IMR-90 (cell line): ENCODE data around the gene INHBE. TPM values are rescaled to one million over a fixed set of nuclear protein-coding genes. Genes with fewer than 3 reads are reported as not detected.

ENCODE experiments used
- ATAC-seq: fragments of 200-7000 bp; cut with Tn5 transposase; 2 replicates; pipeline ENCODE4 v1.9.1; 2020; ENCODE audit warnings: low read depth, mild to moderate bottlenecking, moderate library complexity
- BruUV-seq: library from RNA; stranded (reverse); fragments of 400-500 nt; replicated peaks from 2 replicates; lab custom pipeline; 2021; lab: Mats Ljungman, UMichigan
- CTCF ChIA-PET: fragments of 300-600 bp; formaldehyde crosslinking; extraction: SDS; loops from one replicate; lab custom pipeline; 2021; ENCODE audit warnings: antibody characterized with exemption; lab: Yijun Ruan, JAX
- POLR2A ChIA-PET: fragments of 300-600 bp; sonication (Branson Sonifier 250); formaldehyde crosslinking; loops from one replicate; lab custom pipeline; 2022; ENCODE audit warnings: antibody characterized with exemption; ENCODE audit not compliant: unreplicated experiment; lab: Charles Lee
- DNase-seq: peaks from one replicate; pipeline ENCODE4 v3.0.0; 2013
- H2AFZ ChIP-seq: replicated peaks from 2 replicates; pipeline ENCODE3; 2013; ENCODE audit warnings: low read length, mild to moderate bottlenecking; ENCODE audit not compliant: poor library complexity
- H2AK5ac ChIP-seq: 2 replicates; pipeline ENCODE4 v1.6.1; 2013; ENCODE audit warnings: low read depth, low read length, inconsistent platforms
- H2AK9ac ChIP-seq: replicated peaks from 2 replicates; pipeline ENCODE3; 2013; ENCODE audit warnings: mild to moderate bottlenecking, low read depth, low read length, moderate library complexity; ENCODE audit not compliant: poor library complexity
- H2BK120ac ChIP-seq: 2 replicates; pipeline ENCODE4 v1.6.1; 2013; ENCODE audit warnings: low read depth, low read length, inconsistent platforms
- H2BK15ac ChIP-seq: 3 replicates; pipeline ENCODE4 v1.6.1; 2013; ENCODE audit warnings: low read depth, low read length, inconsistent platforms
- H2BK20ac ChIP-seq: 2 replicates; pipeline ENCODE4 v1.6.1; 2013; ENCODE audit warnings: low read depth, mild to moderate bottlenecking, inconsistent platforms, low read length, moderate library complexity
- H2BK5ac ChIP-seq: 2 replicates; pipeline ENCODE4 v1.6.1; 2013; ENCODE audit warnings: mild to moderate bottlenecking, low read depth, low read length, inconsistent platforms; ENCODE audit not compliant: poor library complexity, severe bottlenecking
- H3K14ac ChIP-seq: replicated peaks from 2 replicates; pipeline ENCODE4 v1.6.1; 2013; ENCODE audit warnings: low read depth, low read length, inconsistent platforms
- H3K18ac ChIP-seq: 2 replicates; pipeline ENCODE4 v1.6.1; 2013; ENCODE audit warnings: low read depth, low read length, control low read depth
- H3K23ac ChIP-seq: 2 replicates; pipeline ENCODE4 v1.6.1; 2013; ENCODE audit warnings: low read depth, low read length, inconsistent platforms
- H3K27ac ChIP-seq: 2 replicates; pipeline ENCODE4 v1.5.1; 2013; ENCODE audit warnings: mild to moderate bottlenecking, control low read depth, low read length; ENCODE audit not compliant: insufficient read depth
- H3K27me3 ChIP-seq: 2 replicates; pipeline ENCODE4 v1.6.1; 2013; ENCODE audit warnings: low read length; ENCODE audit not compliant: control insufficient read depth, insufficient read depth
- H3K36me3 ChIP-seq: 2 replicates; pipeline ENCODE4 v1.6.1; 2013; ENCODE audit warnings: low read length, mixed read lengths; ENCODE audit not compliant: control insufficient read depth, insufficient read depth
- H3K4ac ChIP-seq: 2 replicates; pipeline ENCODE4 v1.6.1; 2013; ENCODE audit warnings: low read depth, low read length, inconsistent platforms
- H3K4me1 ChIP-seq: 2 replicates; pipeline ENCODE4 v1.6.1; 2013; ENCODE audit warnings: low read length, mixed read lengths; ENCODE audit not compliant: control insufficient read depth, insufficient read depth
- H3K4me2 ChIP-seq: 2 replicates; pipeline ENCODE4 v1.6.1; 2013; ENCODE audit warnings: low read depth, mild to moderate bottlenecking, control low read depth, low read length, moderate library complexity
- H3K4me3 ChIP-seq: 2 replicates; pipeline ENCODE4 v1.5.1; 2013; ENCODE audit warnings: low read depth, mild to moderate bottlenecking, control low read depth, low read length, moderate library complexity; ENCODE audit not compliant: insufficient read depth
- H3K56ac ChIP-seq: 2 replicates; pipeline ENCODE4 v1.6.1; 2013; ENCODE audit warnings: low read length, inconsistent platforms; ENCODE audit not compliant: insufficient read depth; ENCODE audit errors: extremely low read depth
- H3K79me1 ChIP-seq, 2 experiments: 2 replicates each; pipeline ENCODE4 v1.6.1; 2013; ENCODE audit warnings: low read length in 2 of 2, inconsistent platforms in 1 of 2, low read depth in 1 of 2
- H3K9ac ChIP-seq: 2 replicates; pipeline ENCODE4 v1.6.1; 2013; ENCODE audit warnings: low read depth, low read length, control low read depth
- H3K9me1 ChIP-seq: 2 replicates; pipeline ENCODE4 v1.6.1; 2013; ENCODE audit warnings: low read length, inconsistent platforms; ENCODE audit not compliant: insufficient read depth
- H3K9me3 ChIP-seq: 2 replicates; pipeline ENCODE4 v1.6.1; 2013; ENCODE audit warnings: low read length; ENCODE audit not compliant: control insufficient read depth, insufficient read depth
- H4K20me1 ChIP-seq: 2 replicates; pipeline ENCODE4 v1.6.1; 2013; ENCODE audit warnings: low read length, inconsistent platforms; ENCODE audit not compliant: insufficient read depth
- H4K5ac ChIP-seq: 2 replicates; pipeline ENCODE4 v1.6.1; 2013; ENCODE audit warnings: mild to moderate bottlenecking, low read depth, low read length, control low read depth
- H4K8ac ChIP-seq, 2 experiments: 2 replicates each; pipeline ENCODE4 v1.6.1; 2013; ENCODE audit warnings: low read depth in 2 of 2, low read length in 2 of 2, control low read depth in 1 of 2, inconsistent platforms in 1 of 2
- H4K91ac ChIP-seq: 2 replicates; pipeline ENCODE4 v1.6.1; 2013; ENCODE audit warnings: low read depth, low read length, inconsistent platforms; ENCODE audit not compliant: insufficient read depth
- FOS ChIP-seq: fragments of 150-350 bp; IDR thresholded peaks from 2 replicates; pipeline ENCODE4 v1.6.1; 2016; ENCODE audit warnings: low read depth, low read length
- MXI1 ChIP-seq: IDR thresholded peaks from 2 replicates; pipeline ENCODE4 v1.6.1; 2012; ENCODE audit warnings: low read depth, mild to moderate bottlenecking, low read length, moderate library complexity, borderline replicate concordance
- NFE2L2 ChIP-seq: fragments of 150-350 bp; IDR thresholded peaks from 2 replicates; pipeline ENCODE4 v1.6.1; 2016; ENCODE audit warnings: low read depth, mild to moderate bottlenecking, low read length
- RAD21 ChIP-seq: IDR thresholded peaks from 2 replicates; pipeline ENCODE4 v1.6.1; 2012; ENCODE audit warnings: low read length, improper control_type of control experiment
- RCOR1 ChIP-seq: IDR thresholded peaks from 2 replicates; pipeline ENCODE4 v1.6.1; 2012; ENCODE audit warnings: mild to moderate bottlenecking, low read length, improper control_type of control experiment; ENCODE audit not compliant: insufficient replicate concordance
- WGBS, 2 experiments: methylation state at CpG; one replicate each; pipeline versions ENCODE4 v1.1.5 to v1.1.7; 2013; ENCODE audit warnings: missing lambda C conversion rate in 2 of 2; ENCODE audit not compliant: insufficient read length in 1 of 2; ENCODE audit errors: extremely low coverage in 2 of 2; 5-methylcytosine and 5-hydroxymethylcytosine counted together
- dilution Hi-C: fragments of 300-500 bp; cut with HindIII; formaldehyde crosslinking; loops from one replicate; pipeline ENCODE4 v1.14.3; 2018; ENCODE audit warnings: low sequenced_read_pairs; ENCODE audit not compliant: unreplicated experiment
- in situ Hi-C: fragments of 300-500 bp; cut with MboI; formaldehyde crosslinking; loops from 3 replicates; pipeline ENCODE4 v1.14.3; 2019; ENCODE audit warnings: low sequenced_read_pairs, inconsistent platforms, mixed read lengths
- intact Hi-C: fragments of 100-400 bp; cut with micrococcal nuclease; formaldehyde crosslinking; loops from 2 replicates; pipeline ENCODE4 v1.10.0; 2022
- polyA plus RNA-seq, 3 experiments: library from polyadenylated mRNA; depleted of rRNA; stranded (reverse); fragments of >200 nt; gene quantifications; 2 replicates each; pipeline ENCODE4 v1.2.3, GENCODE V29; 2012; ENCODE audit warnings: low replicate concordance in 1 of 3
- total RNA-seq: library from RNA; depleted of rRNA; stranded (reverse); fragments of >200 nt; gene quantifications from 2 replicates; pipeline ENCODE4 v1.2.3, GENCODE V29; 2012
- TF ChIP-seq, protein P1 (sequence below): conservative IDR thresholded peaks from 2 replicates; pipeline ENCODE4 v1.5.1; 2012; ENCODE audit warnings: mild to moderate bottlenecking, low read depth, low read length, improper control_type of control experiment
- TF ChIP-seq, protein P2 (sequence below): fragments of 150-350 bp; IDR thresholded peaks from 2 replicates; pipeline ENCODE4 v1.6.1; 2017; ENCODE audit warnings: mild to moderate bottlenecking, antibody characterized with exemption, low read length, low read depth

The INHBE gene
- total and polyA plus RNA-seq, 2 of the 4 experiments (the other 2 are of a cell fraction) = 0.90 to 1.7 TPM

DNA sequence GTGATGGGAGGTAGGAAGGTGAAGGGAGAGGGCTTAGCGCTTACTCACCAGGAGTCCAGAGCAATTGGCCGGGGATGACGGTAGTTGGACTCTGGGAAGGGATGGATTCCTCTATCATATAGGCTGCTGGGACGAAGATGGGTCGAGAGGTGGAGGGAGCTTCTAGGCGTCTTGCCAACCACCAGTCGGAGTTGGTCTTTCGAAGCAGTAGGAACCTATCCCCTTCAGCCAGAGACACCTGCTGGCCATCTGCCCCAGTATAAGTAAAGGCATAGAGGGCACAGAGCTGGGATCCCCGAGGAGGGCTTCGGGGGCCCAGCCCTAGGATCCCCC lies 23.9 kb downstream of the INHBE start:
- Histone ChIP-seq H4K5ac (no peak overlapping the region), H4K20me1 (no peaks in the 10 kb centered on the region), H2BK5ac (no peak overlapping the region)

More for the DNA sequence above, 23.9 kb downstream of the INHBE start:
- no peak overlapping the region for H3K4ac ChIP-seq
- H3K23ac ChIP-seq = no peak overlapping the region
- H3K27me3 ChIP-seq = peaks cover 44% of the 10 kb centered on the region
- H3K56ac ChIP-seq = no peak overlapping the region
- H3K4me3 ChIP-seq = no peak overlapping the region
- TF ChIP-seq FOS = no peak
- no peak for TF ChIP-seq NFE2L2
- no peak for TF ChIP-seq RAD21
- TF ChIP-seq, protein P1, sequence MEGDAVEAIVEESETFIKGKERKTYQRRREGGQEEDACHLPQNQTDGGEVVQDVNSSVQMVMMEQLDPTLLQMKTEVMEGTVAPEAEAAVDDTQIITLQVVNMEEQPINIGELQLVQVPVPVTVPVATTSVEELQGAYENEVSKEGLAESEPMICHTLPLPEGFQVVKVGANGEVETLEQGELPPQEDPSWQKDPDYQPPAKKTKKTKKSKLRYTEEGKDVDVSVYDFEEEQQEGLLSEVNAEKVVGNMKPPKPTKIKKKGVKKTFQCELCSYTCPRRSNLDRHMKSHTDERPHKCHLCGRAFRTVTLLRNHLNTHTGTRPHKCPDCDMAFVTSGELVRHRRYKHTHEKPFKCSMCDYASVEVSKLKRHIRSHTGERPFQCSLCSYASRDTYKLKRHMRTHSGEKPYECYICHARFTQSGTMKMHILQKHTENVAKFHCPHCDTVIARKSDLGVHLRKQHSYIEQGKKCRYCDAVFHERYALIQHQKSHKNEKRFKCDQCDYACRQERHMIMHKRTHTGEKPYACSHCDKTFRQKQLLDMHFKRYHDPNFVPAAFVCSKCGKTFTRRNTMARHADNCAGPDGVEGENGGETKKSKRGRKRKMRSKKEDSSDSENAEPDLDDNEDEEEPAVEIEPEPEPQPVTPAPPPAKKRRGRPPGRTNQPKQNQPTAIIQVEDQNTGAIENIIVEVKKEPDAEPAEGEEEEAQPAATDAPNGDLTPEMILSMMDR = no peak
- TF ChIP-seq RCOR1 = no peak
- TF ChIP-seq, protein P2, sequence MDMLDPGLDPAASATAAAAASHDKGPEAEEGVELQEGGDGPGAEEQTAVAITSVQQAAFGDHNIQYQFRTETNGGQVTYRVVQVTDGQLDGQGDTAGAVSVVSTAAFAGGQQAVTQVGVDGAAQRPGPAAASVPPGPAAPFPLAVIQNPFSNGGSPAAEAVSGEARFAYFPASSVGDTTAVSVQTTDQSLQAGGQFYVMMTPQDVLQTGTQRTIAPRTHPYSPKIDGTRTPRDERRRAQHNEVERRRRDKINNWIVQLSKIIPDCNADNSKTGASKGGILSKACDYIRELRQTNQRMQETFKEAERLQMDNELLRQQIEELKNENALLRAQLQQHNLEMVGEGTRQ = no peak
- no peak for TF ChIP-seq MXI1
- H3K4me2 ChIP-seq = no peak overlapping the region
- no peak overlapping the region for H2AK5ac ChIP-seq
- dilution Hi-C loops = no loop called here
- no peak overlapping the region for H2AK9ac ChIP-seq
- no peak overlapping the region for H4K8ac ChIP-seq
- no peaks in the 10 kb centered on the region for H3K79me1 ChIP-seq
- H3K14ac ChIP-seq = no peak overlapping the region
- no peak overlapping the region for H2BK120ac ChIP-seq
- WGBS, 2 experiments = 75% methylated on average over 2 of the region's 10 CpGs; no CpG with 5 or more reads in 1 of the 2 experiments
- DNase-seq = no peak
- H3K4me1 ChIP-seq = peaks cover 5% of the 10 kb centered on the region
- H3K18ac ChIP-seq = no peak overlapping the region
- BruUV-seq = no TSS peak
- H3K27ac ChIP-seq = no peak overlapping the region
- in situ Hi-C loops = no loop called here
- no peaks in the 10 kb centered on the region for H3K9me3 ChIP-seq
- H3K36me3 ChIP-seq = no peaks in the 10 kb centered on the region
- H2AFZ ChIP-seq = no peak overlapping the region
- no peak overlapping the region for H2BK20ac ChIP-seq
- POLR2A ChIA-PET = no interaction called here
- no peak overlapping the region for H4K91ac ChIP-seq
- no peak overlapping the region for H3K9ac ChIP-seq
- ATAC-seq = no peak
- intact Hi-C loops = no loop called here
- H3K9me1 ChIP-seq = no peaks in the 10 kb centered on the region; the same call in 1 of the 2 replicates
- CTCF ChIA-PET = no interaction called here
- no peak overlapping the region for H2BK15ac ChIP-seq
